CD4-positive, alpha-beta T cell (primary cell): Measurements from ENCODE around the gene BRINP2. TPM values are rescaled to one million over a fixed set of nuclear protein-coding genes. Genes with fewer than 3 reads are reported as not detected.

Source experiments
- ATAC-seq: fragments of 200-7000 bp; cut with Tn5 transposase; one replicate; pipeline ENCODE4 v1.10.0; 2022; ENCODE audit warnings: mild to moderate bottlenecking; ENCODE audit not compliant: poor library complexity
- CTCF ChIA-PET: fragments of 350-600 bp; sonication (Branson Sonifier 250); formaldehyde crosslinking; loops from one replicate; lab custom pipeline; 2021; ENCODE audit warnings: antibody characterized with exemption, inconsistent platforms; lab: Charles Lee
- POLR2A ChIA-PET: fragments of 350-600 bp; sonication (Branson Sonifier 250); formaldehyde crosslinking; loops from one replicate; lab custom pipeline; 2021; ENCODE audit warnings: antibody characterized with exemption, inconsistent platforms; lab: Charles Lee
- DNase-seq, 14 experiments: peaks; one replicate each; pipeline ENCODE4 v3.0.0-alpha.2; 2013 to 2020; ENCODE audit warnings: mixed read lengths in 2 of 14
- H3K27ac ChIP-seq, 2 donors: one replicate each; pipeline versions ENCODE4 v1.5.1 to v1.7.0; 2013; ENCODE audit warnings: low read length in 2 of 2, low read depth in 1 of 2, mild to moderate bottlenecking in 1 of 2
- H3K27me3 ChIP-seq, 2 experiments: 1 replicate in 1 of 2; 2 replicates in 1 of 2; pipeline versions ENCODE4 v1.6.1 to v1.7.0; 2013; ENCODE audit warnings: low read length in 2 of 2, control low read depth in 1 of 2, mild to moderate bottlenecking in 1 of 2, moderate library complexity in 1 of 2; ENCODE audit not compliant: insufficient read depth in 2 of 2, control insufficient read depth in 1 of 2
- H3K36me3 ChIP-seq: one replicate; pipeline ENCODE4 v1.6.1; 2013; ENCODE audit warnings: low read length, control low read depth; ENCODE audit not compliant: insufficient read depth
- H3K4me1 ChIP-seq: one replicate; pipeline ENCODE4 v1.6.1; 2013; ENCODE audit warnings: low read length, control low read depth; ENCODE audit not compliant: insufficient read depth
- H3K4me3 ChIP-seq: one replicate; pipeline ENCODE4 v1.5.1; 2013; ENCODE audit warnings: mild to moderate bottlenecking, low read length, moderate library complexity
- H3K9me3 ChIP-seq, 2 experiments: 1 replicate in 1 of 2; 2 replicates in 1 of 2; pipeline versions ENCODE4 v1.6.1 to v1.7.0; 2013; ENCODE audit warnings: low read length in 2 of 2, mild to moderate bottlenecking in 2 of 2, control low read depth in 1 of 2, moderate library complexity in 1 of 2; ENCODE audit not compliant: control insufficient read depth in 1 of 2, insufficient read depth in 1 of 2
- H3K27ac Mint-ChIP-seq: one replicate; pipeline ENCODE4 v1.8.0; 2020; ENCODE audit warnings: mixed read lengths
- H3K27me3 Mint-ChIP-seq: one replicate; pipeline ENCODE4 v1.8.0; 2021; ENCODE audit warnings: mixed read lengths
- H3K36me3 Mint-ChIP-seq: one replicate; pipeline ENCODE4 v1.8.0; 2021; ENCODE audit warnings: low read depth, mixed read lengths
- H3K4me1 Mint-ChIP-seq: one replicate; pipeline ENCODE4 v1.8.0; 2021; ENCODE audit warnings: low read depth, mixed read lengths
- H3K4me3 Mint-ChIP-seq: one replicate; pipeline ENCODE4 v1.8.0; 2020; ENCODE audit warnings: mild to moderate bottlenecking, mixed read lengths
- H3K9me3 Mint-ChIP-seq: one replicate; pipeline ENCODE4 v1.8.0; 2020; ENCODE audit warnings: mixed read lengths
- intact Hi-C, 2 experiments: fragments of 100-400 bp; cut with DNase I in 1 of 2; cut with micrococcal nuclease in 1 of 2; formaldehyde crosslinking; loops; one replicate each; pipeline versions ENCODE4 v1.15.1 to v1.9.0; 2023 to 2025; cut with DNase I, micrococcal nuclease
- total RNA-seq, 174 experiments: library from RNA in 2 of 174; stranded (reverse) in 2 of 174; gene quantifications; one replicate each; pipeline ENCODE4 v1.2.3 and lab custom pipeline; 2021 to 2026
- TF ChIP-seq, protein P1 (sequence below): fragments of 200-600 bp; IDR thresholded peaks from one replicate; pipeline ENCODE4 v1.8.0; 2022; ENCODE audit warnings: antibody characterized with exemption, mild to moderate bottlenecking

The BRINP2 gene
- total RNA-seq, 2 experiments from 2014 or later, result not detected

DNA sequence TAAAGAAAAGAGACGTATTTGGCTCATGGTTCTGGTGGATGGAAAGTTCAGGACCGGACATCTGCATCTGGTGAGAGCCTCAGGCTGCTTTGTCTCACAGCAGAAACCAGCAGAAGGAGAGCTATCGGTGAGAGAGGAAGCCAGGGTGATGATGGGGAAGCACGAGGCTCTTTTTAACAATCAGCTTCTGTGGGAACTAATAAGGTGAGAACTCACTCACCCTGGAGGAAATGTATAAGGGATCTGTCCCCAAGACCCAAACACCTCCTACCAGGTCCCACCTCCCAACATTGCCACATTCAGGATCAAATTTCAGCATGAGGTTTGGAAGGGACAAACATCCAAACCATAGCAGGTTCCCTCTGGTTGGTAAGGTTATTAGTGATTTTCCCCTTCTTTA lies 39.0 kb upstream of the BRINP2 start:
- no peaks in the 10 kb centered on the region for H3K4me1 Mint-ChIP-seq
- H3K27me3 Mint-ChIP-seq, result no peaks in the 10 kb centered on the region
- CTCF ChIA-PET, result no interaction called here
- Histone ChIP-seq H3K4me3 (no peak overlapping the region), H3K9me3 (no peaks in the 10 kb centered on the region), H3K4me1 (no peaks in the 10 kb centered on the region), H3K27ac (no peak overlapping the region), H3K27me3 (no peaks in the 10 kb centered on the region), H3K36me3 (no peaks in the 10 kb centered on the region)
- TF ChIP-seq, protein P1, sequence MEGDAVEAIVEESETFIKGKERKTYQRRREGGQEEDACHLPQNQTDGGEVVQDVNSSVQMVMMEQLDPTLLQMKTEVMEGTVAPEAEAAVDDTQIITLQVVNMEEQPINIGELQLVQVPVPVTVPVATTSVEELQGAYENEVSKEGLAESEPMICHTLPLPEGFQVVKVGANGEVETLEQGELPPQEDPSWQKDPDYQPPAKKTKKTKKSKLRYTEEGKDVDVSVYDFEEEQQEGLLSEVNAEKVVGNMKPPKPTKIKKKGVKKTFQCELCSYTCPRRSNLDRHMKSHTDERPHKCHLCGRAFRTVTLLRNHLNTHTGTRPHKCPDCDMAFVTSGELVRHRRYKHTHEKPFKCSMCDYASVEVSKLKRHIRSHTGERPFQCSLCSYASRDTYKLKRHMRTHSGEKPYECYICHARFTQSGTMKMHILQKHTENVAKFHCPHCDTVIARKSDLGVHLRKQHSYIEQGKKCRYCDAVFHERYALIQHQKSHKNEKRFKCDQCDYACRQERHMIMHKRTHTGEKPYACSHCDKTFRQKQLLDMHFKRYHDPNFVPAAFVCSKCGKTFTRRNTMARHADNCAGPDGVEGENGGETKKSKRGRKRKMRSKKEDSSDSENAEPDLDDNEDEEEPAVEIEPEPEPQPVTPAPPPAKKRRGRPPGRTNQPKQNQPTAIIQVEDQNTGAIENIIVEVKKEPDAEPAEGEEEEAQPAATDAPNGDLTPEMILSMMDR, result no peak
- POLR2A ChIA-PET, result no interaction called here
- H3K27ac Mint-ChIP-seq, result no peak overlapping the region
- intact Hi-C loops, result no loop called here
- H3K9me3 Mint-ChIP-seq, result no peaks in the 10 kb centered on the region
- H3K36me3 Mint-ChIP-seq, result no peaks in the 10 kb centered on the region
- ATAC-seq (no peak), DNase-seq (no peak)
- H3K4me3 Mint-ChIP-seq, result no peak overlapping the region

DNA sequence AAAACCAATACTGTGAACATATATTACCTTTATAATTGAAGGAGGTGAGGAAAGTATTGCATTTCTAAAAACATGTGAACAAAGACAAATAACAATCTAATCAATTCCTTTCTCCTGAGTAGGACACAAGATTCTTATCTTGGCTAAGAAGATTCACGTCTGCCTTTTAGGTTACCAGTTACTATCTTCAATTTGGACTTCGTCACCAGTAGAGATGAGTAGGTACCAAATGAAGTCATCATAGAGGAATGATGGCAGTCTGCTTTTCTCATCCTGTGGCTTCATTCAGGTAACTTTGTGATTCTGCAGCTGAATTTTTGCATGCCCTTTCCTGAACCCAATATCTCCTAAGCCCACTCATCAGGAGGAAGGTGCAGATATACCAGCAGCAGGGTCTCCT lies 38.6 kb upstream of the BRINP2 start:
- intact Hi-C loops, result no loop called here
- POLR2A ChIA-PET, result no interaction called here
- H3K9me3 ChIP-seq, result no peaks in the 10 kb centered on the region
- Mint-ChIP-seq H3K36me3 (no peaks in the 10 kb centered on the region), H3K27me3 (no peaks in the 10 kb centered on the region), H3K4me1 (no peaks in the 10 kb centered on the region), H3K4me3 (no peak overlapping the region), H3K9me3 (no peaks in the 10 kb centered on the region), H3K27ac (no peak overlapping the region)
- no peaks in the 10 kb centered on the region for H3K36me3 ChIP-seq
- DNase-seq (no peak), ATAC-seq (no peak)
- CTCF ChIA-PET, result no interaction called here
- no peak overlapping the region for H3K4me3 ChIP-seq
- no peak overlapping the region for H3K27ac ChIP-seq
- no peaks in the 10 kb centered on the region for H3K27me3 ChIP-seq
- no peaks in the 10 kb centered on the region for H3K4me1 ChIP-seq
- TF ChIP-seq, protein P1, result no peak

DNA sequence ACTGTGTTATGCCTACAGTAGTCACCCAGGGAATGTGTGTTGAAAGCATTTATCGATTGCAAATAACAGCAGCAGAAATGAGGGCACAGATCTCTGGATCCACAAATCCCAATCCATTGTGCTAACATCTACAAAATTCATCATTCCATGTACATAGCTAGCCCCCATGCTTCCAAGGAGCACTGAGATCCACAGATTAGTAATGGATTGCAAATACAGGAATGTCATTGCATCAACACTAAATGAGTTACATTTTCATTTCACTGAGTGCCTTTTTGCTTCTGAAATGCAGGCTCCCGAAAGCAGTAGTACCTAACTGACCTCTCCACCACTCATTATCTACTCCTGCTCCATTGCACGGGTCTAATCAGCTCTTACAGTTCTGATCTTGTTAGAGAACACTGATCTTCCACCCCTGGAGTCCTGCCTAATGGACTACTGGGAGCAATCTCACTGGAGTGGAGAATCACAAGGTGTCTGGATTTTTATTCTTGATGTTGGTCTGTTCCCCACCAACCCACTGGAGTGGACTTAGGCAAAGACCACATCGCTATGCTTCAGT lies 36.7 kb upstream of the BRINP2 start:
- Mint-ChIP-seq H3K9me3 (no peaks in the 10 kb centered on the region), H3K27me3 (no peaks in the 10 kb centered on the region), H3K4me3 (no peak overlapping the region), H3K36me3 (no peaks in the 10 kb centered on the region), H3K4me1 (no peaks in the 10 kb centered on the region), H3K27ac (no peak overlapping the region)
- Histone ChIP-seq H3K27me3 (no peaks in the 10 kb centered on the region), H3K27ac (no peak overlapping the region), H3K4me3 (no peak overlapping the region), H3K36me3 (no peaks in the 10 kb centered on the region), H3K4me1 (no peaks in the 10 kb centered on the region), H3K9me3 (no peaks in the 10 kb centered on the region)
- POLR2A ChIA-PET, result no interaction called here
- intact Hi-C loops, result no loop called here
- DNase-seq (no peak), ATAC-seq (no peak)
- TF ChIP-seq, protein P1, result no peak
- CTCF ChIA-PET, result no interaction called here
